HepG2 (cell line): Measurements from ENCODE around the gene STUB1. TPM values are rescaled to one million over a fixed set of nuclear protein-coding genes. Genes with fewer than 3 reads are reported as not detected.

Experiments used
- AKAP8 ChIP-seq: sonication (generic); formaldehyde crosslinking; IDR thresholded peaks from 2 replicates; pipeline ENCODE4 v1.5.1; 2020; ENCODE audit warnings: mild to moderate bottlenecking, missing genetic modification reagents
- ATF7 ChIP-seq, 2 experiments: fragments of 450-650 bp in 1 of 2; sonication (generic) in 1 of 2; formaldehyde crosslinking in 1 of 2; IDR thresholded peaks; 2 replicates each; pipeline versions ENCODE4 v1.4.0 to v1.6.1; 2016 to 2020; ENCODE audit warnings: antibody characterized with exemption in 1 of 2, mild to moderate bottlenecking in 1 of 2, missing genetic modification reagents in 1 of 2
- BRD4 ChIP-seq: sonication (generic); formaldehyde crosslinking; IDR thresholded peaks from 2 replicates; pipeline ENCODE4 v1.4.0; 2020; ENCODE audit warnings: missing genetic modification reagents
- CBX1 ChIP-seq: IDR thresholded peaks from one replicate; pipeline ENCODE4 v1.6.1; 2016; ENCODE audit warnings: antibody characterized with exemption, low read depth
- GPN1 ChIP-seq: sonication (generic); formaldehyde crosslinking; IDR thresholded peaks from 2 replicates; pipeline ENCODE4 v1.5.1; 2020; ENCODE audit warnings: missing genetic modification reagents, borderline replicate concordance
- JUND ChIP-seq: sonication (generic); formaldehyde crosslinking; IDR thresholded peaks from 2 replicates; pipeline ENCODE4 v1.8.0; 2022; ENCODE audit warnings: mild to moderate bottlenecking, missing genetic modification reagents
- MXD1 ChIP-seq: sonication (generic); formaldehyde crosslinking; IDR thresholded peaks from 2 replicates; pipeline ENCODE4 v1.4.0; 2020; ENCODE audit warnings: mild to moderate bottlenecking, missing genetic modification reagents
- MYC ChIP-seq: sonication (generic); formaldehyde crosslinking; IDR thresholded peaks from 2 replicates; pipeline ENCODE4 v1.9.0; 2021; ENCODE audit warnings: missing genetic modification reagents, borderline replicate concordance
- NONO ChIP-seq, 2 experiments: fragments of 450-650 bp in 1 of 2; sonication (generic) in 1 of 2; formaldehyde crosslinking in 1 of 2; IDR thresholded peaks in 1 of 2; conservative IDR thresholded peaks in 1 of 2; 2 replicates each; pipeline versions ENCODE4 v1.6.1 to v1.8.0; 2017 to 2022; ENCODE audit warnings: mild to moderate bottlenecking in 1 of 2, missing genetic modification reagents in 1 of 2, moderate library complexity in 1 of 2
- NR0B2 ChIP-seq: sonication (generic); formaldehyde crosslinking; IDR thresholded peaks from 2 replicates; pipeline ENCODE4 v1.4.0; 2020; ENCODE audit warnings: mild to moderate bottlenecking, missing genetic modification reagents
- PCBP1 ChIP-seq: fragments of 200-400 bp; formaldehyde crosslinking; IDR thresholded peaks from 2 replicates; pipeline ENCODE4 v1.6.1; 2017; ENCODE audit warnings: mild to moderate bottlenecking, low read depth, low read length, borderline replicate concordance
- SAP130 ChIP-seq: IDR thresholded peaks from 2 replicates; pipeline ENCODE4 v1.6.1; 2016; ENCODE audit warnings: low read depth
- TMF1 ChIP-seq: sonication (generic); formaldehyde crosslinking; IDR thresholded peaks from 2 replicates; pipeline ENCODE4 v1.8.1; 2022; ENCODE audit warnings: low read depth, missing genetic modification reagents
- TRIM22 ChIP-seq: fragments of 450-650 bp; IDR thresholded peaks from 2 replicates; pipeline ENCODE4 v1.6.1; 2017
- ZFP36 ChIP-seq: fragments of 150-350 bp; IDR thresholded peaks from 2 replicates; pipeline ENCODE4 v1.6.1; 2018; ENCODE audit warnings: borderline replicate concordance, low read length, low read depth; ENCODE audit not compliant: partially characterized antibody
- ZIK1 ChIP-seq: sonication (generic); formaldehyde crosslinking; IDR thresholded peaks from 2 replicates; pipeline ENCODE4 v1.5.0; 2020; ENCODE audit warnings: mild to moderate bottlenecking, low read depth, missing genetic modification reagents, borderline replicate concordance
- ZMYM3 ChIP-seq: sonication (generic); formaldehyde crosslinking; IDR thresholded peaks from 2 replicates; pipeline ENCODE4 v1.5.1; 2020; ENCODE audit warnings: mild to moderate bottlenecking, missing genetic modification reagents
- ZNF605 ChIP-seq: sonication (generic); formaldehyde crosslinking; IDR thresholded peaks from 2 replicates; pipeline ENCODE4 v1.8.0; 2022; ENCODE audit warnings: mild to moderate bottlenecking, missing genetic modification reagents
- ZNF746 ChIP-seq: sonication (generic); formaldehyde crosslinking; IDR thresholded peaks from 2 replicates; pipeline ENCODE4 v1.8.0; 2022; ENCODE audit warnings: mild to moderate bottlenecking, missing genetic modification reagents
- ZNF768 ChIP-seq: sonication (generic); formaldehyde crosslinking; IDR thresholded peaks from 2 replicates; pipeline ENCODE4 v1.4.0; 2020; ENCODE audit warnings: missing genetic modification reagents
- ZSCAN21 ChIP-seq: sonication (generic); formaldehyde crosslinking; IDR thresholded peaks from 2 replicates; pipeline ENCODE4 v1.8.0; 2022; ENCODE audit warnings: mild to moderate bottlenecking, missing genetic modification reagents, moderate library complexity, borderline replicate concordance
- polyA plus RNA-seq, 8 experiments: library from polyadenylated mRNA; depleted of rRNA in 3 of 8; stranded (reverse) in 7 of 8; unstranded in 1 of 8; fragments of >200 nt; fragmentation: Illumina TruSeq in 4 of 8; extraction: Trizol in 4 of 8; gene quantifications; 2 replicates each; pipeline versions ENCODE4 v1.2.1 to v1.2.3, GENCODE V29; 2011 to 2016; ENCODE audit warnings: low read depth in 4 of 8, missing spikeins in 1 of 8, mixed read lengths in 1 of 8; ENCODE audit not compliant: insufficient read depth in 1 of 8
- total RNA-seq, 5 experiments: library from RNA; depleted of rRNA; stranded (reverse); fragments of >200 nt; fragmentation: Illumina TruSeq; extraction: Trizol; gene quantifications; 2 replicates each; pipeline ENCODE4 v1.2.3, GENCODE V29; 2016; ENCODE audit warnings: low read depth in 1 of 5
- TF ChIP-seq, protein P1 (sequence below): sonication (generic); formaldehyde crosslinking; IDR thresholded peaks from 2 replicates; pipeline ENCODE4 v1.5.1; 2020; ENCODE audit warnings: mild to moderate bottlenecking, missing genetic modification reagents, moderate library complexity

STUB1 gene
- total and polyA plus RNA-seq, 2 of the 13 experiments (the other 11 are each of a cell fraction or from before 2014, with no cell fraction given): 52.9 to 78.2 TPM

GRCh38 chr16:674968-675883 lies 5.0 kb upstream of the STUB1 start, which contains the start of gene RHBDL1 (continued):
- peak; percentile 76; the same call in 1 of the 2 replicates for TF ChIP-seq ZSCAN21
- TF ChIP-seq MYC (CRISPR knock-in tag): 0 out of 2 replicates have a peak, but pooled peaks have one; percentile 11
- peak; percentile 13; the same call in 1 of the 2 replicates for TF ChIP-seq ZNF768 (CRISPR knock-in tag)
- TF ChIP-seq BRD4 (CRISPR knock-in tag): 0 out of 2 replicates have a peak, but pooled peaks have one; percentile 22
- TF ChIP-seq, protein P1, sequence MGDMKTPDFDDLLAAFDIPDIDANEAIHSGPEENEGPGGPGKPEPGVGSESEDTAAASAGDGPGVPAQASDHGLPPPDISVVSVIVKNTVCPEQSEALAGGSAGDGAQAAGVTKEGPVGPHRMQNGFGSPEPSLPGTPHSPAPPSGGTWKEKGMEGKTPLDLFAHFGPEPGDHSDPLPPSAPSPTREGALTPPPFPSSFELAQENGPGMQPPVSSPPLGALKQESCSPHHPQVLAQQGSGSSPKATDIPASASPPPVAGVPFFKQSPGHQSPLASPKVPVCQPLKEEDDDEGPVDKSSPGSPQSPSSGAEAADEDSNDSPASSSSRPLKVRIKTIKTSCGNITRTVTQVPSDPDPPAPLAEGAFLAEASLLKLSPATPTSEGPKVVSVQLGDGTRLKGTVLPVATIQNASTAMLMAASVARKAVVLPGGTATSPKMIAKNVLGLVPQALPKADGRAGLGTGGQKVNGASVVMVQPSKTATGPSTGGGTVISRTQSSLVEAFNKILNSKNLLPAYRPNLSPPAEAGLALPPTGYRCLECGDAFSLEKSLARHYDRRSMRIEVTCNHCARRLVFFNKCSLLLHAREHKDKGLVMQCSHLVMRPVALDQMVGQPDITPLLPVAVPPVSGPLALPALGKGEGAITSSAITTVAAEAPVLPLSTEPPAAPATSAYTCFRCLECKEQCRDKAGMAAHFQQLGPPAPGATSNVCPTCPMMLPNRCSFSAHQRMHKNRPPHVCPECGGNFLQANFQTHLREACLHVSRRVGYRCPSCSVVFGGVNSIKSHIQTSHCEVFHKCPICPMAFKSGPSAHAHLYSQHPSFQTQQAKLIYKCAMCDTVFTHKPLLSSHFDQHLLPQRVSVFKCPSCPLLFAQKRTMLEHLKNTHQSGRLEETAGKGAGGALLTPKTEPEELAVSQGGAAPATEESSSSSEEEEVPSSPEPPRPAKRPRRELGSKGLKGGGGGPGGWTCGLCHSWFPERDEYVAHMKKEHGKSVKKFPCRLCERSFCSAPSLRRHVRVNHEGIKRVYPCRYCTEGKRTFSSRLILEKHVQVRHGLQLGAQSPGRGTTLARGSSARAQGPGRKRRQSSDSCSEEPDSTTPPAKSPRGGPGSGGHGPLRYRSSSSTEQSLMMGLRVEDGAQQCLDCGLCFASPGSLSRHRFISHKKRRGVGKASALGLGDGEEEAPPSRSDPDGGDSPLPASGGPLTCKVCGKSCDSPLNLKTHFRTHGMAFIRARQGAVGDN (CRISPR knock-in tag): peak; percentile 16
- no peak for TF ChIP-seq ZNF605
- TF ChIP-seq AKAP8 (CRISPR knock-in tag): peak; percentile 96
- 0 out of 2 replicates have a peak, but pooled peaks have one; percentile 45 for TF ChIP-seq GPN1
- TF ChIP-seq ZFP36: peak; percentile 99
- TF ChIP-seq NR0B2 (CRISPR knock-in tag): no peak
- TF ChIP-seq ZMYM3 (CRISPR knock-in tag): peak; percentile 93
- TF ChIP-seq ZNF746 (CRISPR knock-in tag): peak; percentile 1; the same call in 1 of the 2 replicates
- no peak for TF ChIP-seq ATF7 (IDR thresholded peaks at IDR 0.05)
- TF ChIP-seq ATF7 (CRISPR knock-in tag; IDR thresholded peaks at IDR 0.05): no peak
- TF ChIP-seq PCBP1: 0 out of 2 replicates have a peak, but pooled peaks have one; percentile 44
- no peak for TF ChIP-seq NONO (IDR thresholded peaks at IDR 0.05)
- TF ChIP-seq NONO (CRISPR knock-in tag; conservative IDR thresholded peaks at IDR 0.05): peak; percentile 63; the same call in 1 of the 2 replicates
- TF ChIP-seq SAP130 (CRISPR knock-in tag): 0 out of 2 replicates have a peak, but pooled peaks have one; percentile 6
- 0 out of 2 replicates have a peak, but pooled peaks have one; percentile 26 for TF ChIP-seq TMF1 (CRISPR knock-in tag)
- peak; percentile 65 for TF ChIP-seq MXD1 (CRISPR knock-in tag)
- peak; percentile 27 for TF ChIP-seq CBX1
- TF ChIP-seq JUND (CRISPR knock-in tag): peak; percentile 57
- TF ChIP-seq ZIK1 (CRISPR knock-in tag): 0 out of 2 replicates have a peak, but pooled peaks have one; percentile 36
- TF ChIP-seq TRIM22: no peak
